NCI-H1105 treated with DMSO at 0.1 percent for 48 hours (cell line): ENCODE data around the gene IRGQ.
"Not testable (repeated sequence)": the region's sequence is repeated elsewhere in the genome, so short reads cannot be mapped to it uniquely, and the experiment has no call there.

Experiments used
- DNase-seq: peaks from one replicate; lab custom pipeline; 2025; lab: John Stamatoyannopoulos, UW

Gene IRGQ

GRCh38 chr19:43598445-43599240, 2.7 kb upstream of the IRGQ start:
- no peak for DNase-seq

GRCh38 chr19:43597876-43598275, 1.9 kb upstream of the IRGQ start:
- no peak for DNase-seq

- DNase-seq, result no peak
These were observed 1.0 kb upstream of the IRGQ start for GRCh38 chr19:43596842-43597461.

- DNase-seq, result no peak
These were observed 332 bp downstream of the IRGQ start for GRCh38 chr19:43595605-43595998.

GRCh38 chr19:43594710-43595604, 977 bp downstream of the IRGQ start:
- DNase-seq, result peak; percentile 44

- no peak for DNase-seq
These were observed 1.7 kb downstream of the IRGQ start for GRCh38 chr19:43594081-43594697.

- DNase-seq, result no peak
These were observed 3.1 kb downstream of the IRGQ start for GRCh38 chr19:43592800-43593350.

- DNase-seq, result no peak
These were observed 3.8 kb downstream of the IRGQ start for GRCh38 chr19:43591904-43592772.

GRCh38 chr19:43589678-43590077, 6.3 kb downstream of the IRGQ start:
- no peak for DNase-seq

- no peak for DNase-seq
These were observed 6.7 kb downstream of the IRGQ start for GRCh38 chr19:43589277-43589676.

GRCh38 chr19:43587029-43587428, 8.9 kb downstream of the IRGQ start:
- not testable (repeated sequence) for DNase-seq

- no peak for DNase-seq
These were observed 9.6 kb downstream of the IRGQ start for GRCh38 chr19:43586346-43586745.

- no peak for DNase-seq
These were observed 11.4 kb downstream of the IRGQ start for GRCh38 chr19:43584484-43584883.

- no peak for DNase-seq
These were observed 13.4 kb downstream of the IRGQ start for GRCh38 chr19:43582495-43582894.

GRCh38 chr19:43581467-43581866, 14.5 kb downstream of the IRGQ start:
- no peak for DNase-seq

GRCh38 chr19:43578787-43579186, 17.1 kb downstream of the IRGQ start:
- DNase-seq, result no peak

GRCh38 chr19:43575955-43576878, 19.7 kb downstream of the IRGQ start:
- DNase-seq, result no peak

GRCh38 chr19:43575156-43575950, 20.6 kb downstream of the IRGQ start, which contains the start of the genes PINLYP and XRCC1:
PINLYP (plus strand) TSS chr19:43575801; CDS start chr19:43577192, 1,391 bp downstream.
XRCC1 (minus strand) TSS chr19:43575527; CDS start chr19:43575458, 69 bp downstream.
- DNase-seq, result peak; percentile 98
